ENCODE results near the gene CEP290. TPM values are rescaled to one million over a fixed set of nuclear protein-coding genes. Genes with fewer than 3 reads are reported as not detected.

Gene CEP290
- total RNA-seq, 4 donors from 2014 or later = 24.7 to 42.6 (median 36.6) TPM

DNA sequence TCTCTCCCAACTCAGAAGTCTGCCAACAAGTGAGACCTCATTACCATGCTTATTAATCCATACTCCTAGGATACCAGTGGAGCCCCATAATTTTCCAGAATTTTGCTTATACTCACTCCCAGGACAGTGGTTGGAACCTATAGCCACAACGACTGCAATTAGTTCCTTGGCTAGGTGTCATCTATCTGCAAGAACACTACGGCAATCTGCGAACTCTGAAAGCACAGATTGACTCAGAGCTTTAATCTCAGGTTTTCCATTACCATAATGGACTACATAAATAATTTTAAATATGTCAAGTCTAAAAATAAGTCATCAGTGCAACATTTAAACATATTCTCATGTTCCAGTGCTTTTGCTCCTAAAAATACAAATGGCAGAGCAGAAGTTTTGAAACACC lies 33.7 kb upstream of the CEP290 start:
- TF ChIP-seq, protein P1, sequence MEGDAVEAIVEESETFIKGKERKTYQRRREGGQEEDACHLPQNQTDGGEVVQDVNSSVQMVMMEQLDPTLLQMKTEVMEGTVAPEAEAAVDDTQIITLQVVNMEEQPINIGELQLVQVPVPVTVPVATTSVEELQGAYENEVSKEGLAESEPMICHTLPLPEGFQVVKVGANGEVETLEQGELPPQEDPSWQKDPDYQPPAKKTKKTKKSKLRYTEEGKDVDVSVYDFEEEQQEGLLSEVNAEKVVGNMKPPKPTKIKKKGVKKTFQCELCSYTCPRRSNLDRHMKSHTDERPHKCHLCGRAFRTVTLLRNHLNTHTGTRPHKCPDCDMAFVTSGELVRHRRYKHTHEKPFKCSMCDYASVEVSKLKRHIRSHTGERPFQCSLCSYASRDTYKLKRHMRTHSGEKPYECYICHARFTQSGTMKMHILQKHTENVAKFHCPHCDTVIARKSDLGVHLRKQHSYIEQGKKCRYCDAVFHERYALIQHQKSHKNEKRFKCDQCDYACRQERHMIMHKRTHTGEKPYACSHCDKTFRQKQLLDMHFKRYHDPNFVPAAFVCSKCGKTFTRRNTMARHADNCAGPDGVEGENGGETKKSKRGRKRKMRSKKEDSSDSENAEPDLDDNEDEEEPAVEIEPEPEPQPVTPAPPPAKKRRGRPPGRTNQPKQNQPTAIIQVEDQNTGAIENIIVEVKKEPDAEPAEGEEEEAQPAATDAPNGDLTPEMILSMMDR (IDR thresholded peaks at IDR 0.05) = no peak
- TF ChIP-seq POLR2A (IDR thresholded peaks at IDR 0.05) = no peak
- intact Hi-C loops (cut with DNase I) = no loop called here
- DNase-seq = no peak
- Histone ChIP-seq H3K9me3 (no peaks in the 10 kb centered on the region), H3K4me1 (no peaks in the 10 kb centered on the region), H3K27me3 (no peaks in the 10 kb centered on the region), H3K36me3 (peaks cover 0 to 13% of the 10 kb centered on the region in 2 donors), H3K4me3 (replicated peaks in 1 of 3) (no peak overlapping the region), H3K27ac (no peak overlapping the region)
- 97 to 98% methylated on average over 3 of the region's 3 CpGs for WGBS, 2 donors

DNA sequence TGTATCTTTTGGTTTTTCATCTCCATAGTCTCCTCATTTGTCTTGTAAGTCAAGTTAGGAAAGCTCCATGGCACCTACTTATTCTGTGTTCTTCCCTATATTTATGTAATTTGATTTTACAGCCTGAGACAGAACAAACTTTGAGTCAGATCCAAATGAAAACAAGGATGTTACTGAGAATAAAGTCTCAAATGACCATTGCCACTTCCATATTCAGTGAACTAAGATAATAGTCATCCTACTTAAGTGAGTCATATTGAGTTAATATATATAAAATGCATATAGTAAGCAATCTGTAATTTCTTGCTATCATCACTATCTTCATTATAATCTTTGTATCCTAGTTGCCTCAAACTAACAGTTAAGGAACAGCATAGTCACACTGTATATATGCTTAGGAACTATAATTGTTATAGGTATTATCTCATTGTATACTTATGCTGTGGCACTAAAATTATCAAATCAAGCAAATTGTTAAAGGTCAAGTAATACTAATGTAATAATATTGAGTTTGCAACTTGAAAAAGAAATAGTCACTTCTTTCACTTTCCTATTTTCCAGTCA lies 31.0 kb upstream of the CEP290 start:
- Histone ChIP-seq H3K27ac (no peak overlapping the region), H3K27me3 (no peaks in the 10 kb centered on the region), H3K36me3 (peaks cover 0 to 13% of the 10 kb centered on the region in 2 donors), H3K9me3 (no peaks in the 10 kb centered on the region), H3K4me3 (replicated peaks in 1 of 3) (no peak overlapping the region), H3K4me1 (no peaks in the 10 kb centered on the region)
- intact Hi-C loops (cut with DNase I) = no loop called here
- no peak for DNase-seq
- TF ChIP-seq, protein P1 (IDR thresholded peaks at IDR 0.05) = no peak
- TF ChIP-seq POLR2A (IDR thresholded peaks at IDR 0.05) = no peak

DNA sequence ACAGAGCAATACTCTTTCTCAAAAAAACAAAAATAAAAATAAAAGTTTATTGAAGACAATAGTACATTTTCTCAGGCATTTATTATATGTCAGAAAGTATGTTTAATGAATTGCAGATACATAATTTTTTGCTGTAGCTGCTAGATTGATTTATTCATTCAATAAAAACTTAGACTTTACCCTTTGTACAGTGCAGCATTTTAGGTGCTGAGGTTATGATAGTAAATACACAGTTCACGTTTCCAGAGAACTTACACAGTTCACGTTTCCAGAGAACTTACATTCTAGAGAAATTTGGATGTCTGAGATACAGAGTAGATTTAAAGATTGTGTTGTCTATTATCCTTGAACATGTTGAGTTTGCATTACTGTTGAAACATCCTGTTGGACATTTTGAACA lies 25.5 kb upstream of the CEP290 start:
- Histone ChIP-seq H3K36me3 (peaks cover 5 to 10% of the 10 kb centered on the region in 2 donors), H3K4me3 (replicated peaks in 1 of 3) (no peak overlapping the region), H3K4me1 (no peaks in the 10 kb centered on the region), H3K27ac (no peak overlapping the region), H3K9me3 (no peaks in the 10 kb centered on the region), H3K27me3 (no peaks in the 10 kb centered on the region)
- TF ChIP-seq, protein P1 (IDR thresholded peaks at IDR 0.05) = no peak
- DNase-seq = no peak
- 94 to 97% methylated on average over 2 of the region's 2 CpGs for whole genome bisulfite sequencing, 2 donors
- intact Hi-C loops (cut with DNase I) = no loop called here

- Histone ChIP-seq H3K4me1 (no peaks in the 10 kb centered on the region), H3K4me3 (replicated peaks in 1 of 3) (no peak overlapping the region), H3K36me3 (peaks cover 10% of the 10 kb centered on the region in 2 donors), H3K27ac (no peak overlapping the region), H3K9me3 (no peaks in the 10 kb centered on the region), H3K27me3 (no peaks in the 10 kb centered on the region)
- intact Hi-C loops (cut with DNase I) = no loop called here
- DNase-seq = no peak
- TF ChIP-seq POLR2A (IDR thresholded peaks at IDR 0.05) = no peak
- TF ChIP-seq, protein P1 (IDR thresholded peaks at IDR 0.05) = no peak
- WGBS, 2 donors = 91 to 95% methylated on average over 1 of the region's 1 CpG
These were observed 24.3 kb upstream of the CEP290 start for GRCh38 chr12:88166179-88166578.

DNA sequence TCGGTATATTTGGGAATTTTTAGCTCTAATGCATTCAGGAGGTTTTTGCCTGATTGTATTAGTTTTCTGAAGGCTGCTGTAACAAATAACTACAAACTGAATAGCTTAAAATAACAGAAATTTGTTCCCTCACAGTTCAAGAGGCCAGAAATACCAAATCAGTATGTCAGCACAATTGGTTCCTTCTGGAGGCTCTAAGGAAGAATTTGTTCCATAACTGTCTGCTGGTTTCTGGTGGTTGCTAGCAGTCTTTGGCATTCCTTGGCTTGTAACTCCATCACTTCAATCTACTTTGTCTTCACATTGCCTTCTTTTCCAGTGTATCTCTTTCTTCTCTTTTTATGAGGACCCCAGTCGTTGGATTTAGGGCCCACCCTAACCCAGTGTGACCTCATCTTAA lies 21.5 kb upstream of the CEP290 start:
- 98% methylated on average over 2 of the region's 2 CpGs for WGBS, 2 donors
- peaks cover 10 to 15% of the 10 kb centered on the region in 2 donors for H3K36me3 ChIP-seq
- H3K4me3 ChIP-seq (replicated peaks in 1 of 3) = no peak overlapping the region
- DNase-seq = no peak
- TF ChIP-seq, protein P1 (IDR thresholded peaks at IDR 0.05) = no peak
- TF ChIP-seq POLR2A (IDR thresholded peaks at IDR 0.05) = no peak
- H3K9me3 ChIP-seq = no peaks in the 10 kb centered on the region
- no peak overlapping the region for H3K27ac ChIP-seq
- intact Hi-C loops (cut with DNase I) = no loop called here
- no peaks in the 10 kb centered on the region for H3K4me1 ChIP-seq
- H3K27me3 ChIP-seq = no peaks in the 10 kb centered on the region

Data from thyroid gland (tissue), 4 donors.